ENCODE data around the gene DGKZ. TPM values are rescaled to one million over a fixed set of nuclear protein-coding genes. Genes with fewer than 3 reads are reported as not detected.
A peak's percentile ranks its signal among the peaks of the same experiment; 100 is the strongest.

Gene DGKZ
- total and polyA plus RNA-seq, 10 of the 15 experiments (the other 5 are each of a cell fraction or from before 2014, with no cell fraction given): 0.50 to 78.4 (median 39.5) TPM

GRCh38 chr11:46322759-46323158, 24.5 kb upstream of the DGKZ start:
- no TSS peak for BruUV-seq (replicated peaks)
- FAIRE-seq: no peak
- 0 out of 3 replicates have a peak, but pooled peaks have one; percentile 25 for ATAC-seq
- H3K4me3 ChIP-seq: no peak overlapping the region
- H3K9me3 ChIP-seq (replicated peaks; ENCODE audit: control insufficient read depth, insufficient read depth, low read length): no peaks in the 10 kb centered on the region
- H3K4me2 ChIP-seq (ENCODE audit: control insufficient read depth, insufficient read depth): no peak overlapping the region
- H3K9ac ChIP-seq (ENCODE audit: control insufficient read depth, insufficient read depth, low read length): no peak overlapping the region
- POLR2A ChIA-PET: no interaction called here
- SMC1A ChIA-PET (ENCODE audit: uncharacterized antibody, unreplicated experiment): interaction anchor here (0.7 to 2.3 kb wide), 3 partner anchors 12 to 83 kb away, joined by 3 to 6 read pairs (median 4); no protein-coding TSS in a partner anchor
- no peak overlapping the region for H3K27ac ChIP-seq (ENCODE audit: control insufficient read depth, insufficient read depth)
- H3K27me3 ChIP-seq (replicated peaks in 1 of 2; ENCODE audit: control insufficient read depth in 2 of 2, insufficient read depth in 2 of 2, low read length in 1 of 2): no peaks in the 10 kb centered on the region
- H3K4me1 ChIP-seq (ENCODE audit: control insufficient read depth, insufficient read depth, low read length): peaks cover 9% of the 10 kb centered on the region
- intact Hi-C loops (cut with micrococcal nuclease; ENCODE audit: unreplicated experiment) (no loop called here), in situ Hi-C loops (cut with MboI) (no loop called here)
- DNase-seq (ENCODE audit: low read depth, low spot score): no peak
- H2AFZ ChIP-seq (ENCODE audit: control insufficient read depth, low read depth, low read length): no peak overlapping the region
- H4K20me1 ChIP-seq (ENCODE audit: control insufficient read depth, insufficient read depth): no peaks in the 10 kb centered on the region
- TF ChIP-seq E2F4 (IDR thresholded peaks at IDR 0.05; ENCODE audit: low read depth, low read length) (no peak), CREM (IDR thresholded peaks at IDR 0.05; ENCODE audit: low read depth) (no peak), RAD21 (IDR thresholded peaks at IDR 0.05; ENCODE audit: insufficient read depth, low read depth, low read length) (0 out of 2 replicates have a peak, but pooled peaks have one; percentile 20), CTCF (IDR thresholded peaks at IDR 0.05 in 2 of 3, conservative IDR thresholded peaks at IDR 0.05 in 1 of 3; ENCODE audit: control insufficient read depth in 2 of 3, extremely low read depth in 1 of 3, insufficient read depth in 1 of 3, low read depth in 3 of 3, low read length in 3 of 3) (peak; percentile 5 to 41 (median 29); a peak in 2 of 6 replicates)
- TF ChIP-seq, protein P1, sequence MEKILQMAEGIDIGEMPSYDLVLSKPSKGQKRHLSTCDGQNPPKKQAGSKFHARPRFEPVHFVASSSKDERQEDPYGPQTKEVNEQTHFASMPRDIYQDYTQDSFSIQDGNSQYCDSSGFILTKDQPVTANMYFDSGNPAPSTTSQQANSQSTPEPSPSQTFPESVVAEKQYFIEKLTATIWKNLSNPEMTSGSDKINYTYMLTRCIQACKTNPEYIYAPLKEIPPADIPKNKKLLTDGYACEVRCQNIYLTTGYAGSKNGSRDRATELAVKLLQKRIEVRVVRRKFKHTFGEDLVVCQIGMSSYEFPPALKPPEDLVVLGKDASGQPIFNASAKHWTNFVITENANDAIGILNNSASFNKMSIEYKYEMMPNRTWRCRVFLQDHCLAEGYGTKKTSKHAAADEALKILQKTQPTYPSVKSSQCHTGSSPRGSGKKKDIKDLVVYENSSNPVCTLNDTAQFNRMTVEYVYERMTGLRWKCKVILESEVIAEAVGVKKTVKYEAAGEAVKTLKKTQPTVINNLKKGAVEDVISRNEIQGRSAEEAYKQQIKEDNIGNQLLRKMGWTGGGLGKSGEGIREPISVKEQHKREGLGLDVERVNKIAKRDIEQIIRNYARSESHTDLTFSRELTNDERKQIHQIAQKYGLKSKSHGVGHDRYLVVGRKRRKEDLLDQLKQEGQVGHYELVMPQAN (conservative IDR thresholded peaks at IDR 0.05): no peak
- CTCF ChIA-PET: interaction anchor here (0.7 to 1.5 kb wide), 3 partner anchors 9 to 165 kb away, joined by 3 to 5 read pairs (median 4); no protein-coding TSS in a partner anchor
- H3K36me3 ChIP-seq (ENCODE audit: control insufficient read depth in 2 of 2, insufficient read depth in 2 of 2, low read length in 1 of 2): no peaks in the 10 kb centered on the region
- H3K79me2 ChIP-seq (ENCODE audit: control insufficient read depth, insufficient read depth, low read length): no peaks in the 10 kb centered on the region
- 71% methylated on average over 6 of the region's 6 CpGs for WGBS (ENCODE audit: insufficient coverage, insufficient replicate concordance, low lambda C conversion rate, missing lambda C conversion rate)
- RAD21 ChIA-PET (ENCODE audit: unreplicated experiment): no interaction called here

Measured in GM12878 (cell line).